ENCODE measurements around the gene ROR1.
"Not testable (repeated sequence)": the region's sequence is repeated elsewhere in the genome, so short reads cannot be mapped to it uniquely, and the experiment has no call there.

Gene ROR1

DNA sequence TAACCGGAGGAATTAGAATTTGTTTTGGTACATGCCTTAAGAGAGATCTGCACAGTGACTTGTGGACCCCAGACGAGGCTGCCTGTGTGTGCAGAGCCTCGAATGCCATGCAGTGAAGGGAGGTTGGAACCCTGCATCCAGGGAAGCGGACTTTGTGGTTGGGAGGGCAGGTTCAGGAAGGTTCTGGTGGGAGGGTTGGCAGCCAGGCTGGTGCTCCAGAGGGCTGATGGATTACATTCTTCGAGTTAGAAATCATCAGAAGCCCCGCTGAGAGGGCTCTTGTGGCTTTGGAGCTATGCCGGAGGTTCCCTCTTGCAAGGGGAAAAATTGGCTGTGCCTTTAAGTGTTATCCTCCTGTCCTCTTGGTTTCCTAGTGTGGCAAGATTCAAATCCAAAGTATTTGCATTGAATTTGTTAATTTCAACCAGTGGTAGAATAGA lies 21.1 kb downstream of the ROR1 start:
- DNase-seq, result no peak

DNA sequence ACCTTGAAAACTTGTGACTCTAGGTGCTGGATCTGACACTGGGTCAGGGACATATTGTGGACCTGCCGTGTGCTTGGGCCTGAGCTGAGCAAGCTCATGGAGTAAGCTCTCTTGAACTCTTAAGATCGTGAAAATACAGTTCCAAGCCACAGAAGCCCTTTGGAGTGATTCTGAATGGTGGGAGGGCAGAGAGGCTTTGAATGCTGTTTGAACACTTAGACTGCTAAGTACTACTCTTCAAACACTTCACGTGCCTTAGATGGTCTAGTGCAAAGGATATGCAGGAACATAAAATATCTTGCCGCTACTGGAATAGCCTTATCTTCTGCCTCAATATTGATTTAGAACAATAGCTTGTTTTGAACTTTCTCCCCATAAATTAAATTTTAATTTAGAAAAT lies 21.6 kb downstream of the ROR1 start:
- DNase-seq, result no peak

DNA sequence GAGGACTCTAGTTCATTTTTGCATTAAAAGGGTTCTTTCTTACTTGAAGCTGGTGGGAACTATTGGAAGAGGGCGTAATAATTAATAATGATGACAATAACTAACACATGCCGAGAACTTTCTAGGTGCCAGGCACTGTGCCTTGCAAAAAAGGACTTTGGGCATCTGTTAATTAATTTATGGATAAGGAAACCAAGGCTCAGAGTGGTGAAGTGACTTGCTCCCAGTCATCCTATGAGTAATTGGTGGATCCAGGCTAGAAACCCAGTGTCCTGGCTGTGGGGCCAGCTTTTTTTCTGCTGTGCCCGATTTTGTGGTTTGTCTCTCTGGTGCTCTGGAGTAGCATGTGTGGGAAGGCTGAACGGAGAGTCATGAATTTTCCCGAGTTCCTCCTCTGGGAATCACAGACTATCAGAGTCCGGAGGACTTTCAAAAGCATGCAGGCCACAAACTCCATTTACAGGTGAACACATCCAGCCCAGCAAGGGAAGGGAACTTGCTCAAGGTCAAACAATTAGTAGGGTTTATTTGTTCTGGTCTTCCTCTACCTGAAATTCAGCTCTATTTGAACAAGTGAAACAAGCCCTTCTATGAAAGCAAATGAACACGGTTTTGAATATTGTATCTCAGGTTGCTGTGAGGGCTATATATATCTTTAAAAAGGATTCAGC lies 23.4 kb downstream of the ROR1 start:
- DNase-seq, result no peak

DNA sequence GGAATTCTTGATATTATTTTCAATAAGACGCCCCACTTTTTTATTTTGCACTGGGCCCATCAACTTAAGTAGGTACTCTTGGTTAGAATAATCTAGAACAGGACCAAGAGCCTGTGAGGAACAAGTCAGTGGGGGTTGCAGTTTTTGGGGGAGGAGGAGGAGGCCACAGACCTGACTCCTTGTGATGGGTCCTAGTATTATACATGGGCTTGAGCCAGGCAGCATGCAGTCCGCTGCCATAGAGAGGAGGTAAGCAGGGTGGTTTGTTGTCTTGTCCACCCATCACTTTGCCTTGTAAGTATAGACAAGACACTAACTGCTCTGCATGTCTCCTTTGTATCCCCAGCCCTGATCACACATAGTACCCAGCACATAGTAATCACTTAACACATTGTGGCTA lies 24.5 kb downstream of the ROR1 start:
- DNase-seq, result no peak

DNA sequence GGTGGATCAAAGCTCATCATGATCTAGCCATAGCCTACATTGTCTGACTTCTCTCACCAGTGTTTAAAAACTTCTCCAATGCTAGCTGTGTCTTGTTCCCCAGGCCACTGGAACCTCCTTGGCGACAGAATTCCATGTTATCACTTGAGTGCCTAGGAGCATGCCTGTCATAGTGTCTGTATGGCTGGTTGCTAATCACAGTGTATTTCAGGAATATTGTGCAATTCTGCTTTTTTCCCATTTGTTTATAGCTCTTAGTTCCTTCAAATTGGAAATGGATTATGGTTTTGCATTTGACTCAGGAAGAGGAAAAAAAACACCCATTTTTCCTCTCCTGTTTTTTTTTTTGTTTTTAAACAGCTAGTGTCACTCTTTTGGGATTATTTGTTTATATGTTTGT lies 25.5 kb downstream of the ROR1 start:
- DNase-seq, result no peak

DNA sequence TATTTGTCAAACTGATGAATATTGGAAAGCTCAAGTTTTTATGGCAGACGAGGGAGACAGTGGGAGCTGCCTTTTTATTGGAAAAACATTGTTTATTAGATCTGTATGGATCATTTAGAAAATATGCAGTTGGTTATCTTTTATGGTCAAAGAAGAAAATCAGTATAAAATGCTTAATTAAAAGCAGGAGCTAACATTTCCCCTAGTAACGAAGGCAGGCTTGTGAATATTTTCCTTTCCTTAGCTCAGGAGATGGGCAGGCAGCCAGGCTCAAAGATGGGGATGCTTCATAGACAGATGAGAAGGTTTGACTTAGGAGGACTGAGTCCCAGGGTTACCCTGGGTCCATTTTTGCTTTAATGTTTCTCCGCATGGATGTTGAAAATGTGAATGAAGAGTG lies 26.0 kb downstream of the ROR1 start:
- DNase-seq, result no peak

DNA sequence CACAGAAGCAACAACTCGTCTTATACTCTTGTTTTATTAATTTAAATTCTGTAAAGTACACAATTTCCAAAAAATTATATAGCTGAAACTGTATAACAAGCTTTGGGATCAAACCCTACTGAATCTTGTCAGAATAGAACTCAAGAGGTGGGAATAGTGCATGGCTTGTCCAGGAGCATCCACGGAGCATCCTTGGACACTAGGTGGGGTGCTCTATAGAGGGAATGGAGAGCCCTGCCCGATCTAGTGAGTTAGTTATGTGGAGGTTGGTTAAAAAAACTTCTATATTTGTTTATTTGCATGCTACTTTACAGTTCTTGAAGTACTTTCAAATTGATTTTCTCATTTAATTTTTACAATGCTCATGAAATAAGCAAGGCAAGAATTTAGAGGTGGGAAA lies 28.3 kb downstream of the ROR1 start:
- no peak for DNase-seq

DNA sequence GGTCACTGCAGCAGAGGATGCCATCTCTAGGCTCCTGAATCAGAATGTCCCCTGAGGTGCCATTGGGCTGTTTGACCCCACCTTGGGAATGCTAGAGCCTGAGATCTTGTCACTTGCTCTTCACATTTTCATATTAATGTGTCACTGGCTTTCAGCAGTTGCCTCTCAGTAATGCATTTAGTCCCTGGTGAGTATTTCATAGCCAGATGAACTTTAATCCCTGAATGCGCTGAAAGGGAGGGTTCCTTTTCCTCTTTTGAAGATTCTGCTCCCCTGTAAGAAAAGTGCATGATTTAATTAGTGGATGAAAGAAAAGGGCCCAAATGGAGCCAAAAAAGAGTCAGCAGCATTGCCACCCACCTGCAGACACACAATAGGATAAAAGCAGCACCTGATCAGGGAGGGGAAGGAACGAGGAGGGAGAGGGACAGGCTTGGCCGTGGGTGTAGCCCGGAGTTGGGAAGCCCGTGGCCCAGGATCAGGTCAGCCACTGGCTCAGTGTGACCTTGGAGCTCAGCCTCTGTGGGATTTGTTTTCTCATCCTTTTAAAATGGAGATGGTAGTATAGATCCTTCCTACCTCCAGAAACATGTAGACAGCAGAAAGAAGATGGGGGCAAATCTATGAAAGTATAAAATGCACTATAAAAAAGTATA lies 31.1 kb downstream of the ROR1 start:
- no peak for DNase-seq

DNA sequence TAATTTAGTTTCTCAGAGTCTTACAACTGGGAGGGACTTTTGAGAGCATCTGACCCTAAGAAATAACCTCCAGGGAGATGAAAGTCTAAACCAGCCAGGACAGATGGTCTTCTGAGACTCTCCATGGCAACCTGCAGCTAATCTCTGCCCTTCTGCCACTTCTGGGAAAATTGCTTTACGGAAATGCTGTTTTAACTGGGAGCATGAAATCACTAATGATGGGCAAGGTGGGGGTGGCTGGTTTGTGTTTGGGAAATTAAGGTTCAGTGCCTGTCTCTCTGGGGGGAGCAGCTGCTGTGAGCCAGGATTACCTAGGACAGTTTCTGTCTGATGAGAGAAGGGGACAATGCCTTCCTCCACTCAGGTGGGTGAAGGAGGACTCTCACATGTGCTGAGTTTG lies 33.2 kb downstream of the ROR1 start:
- no peak for DNase-seq

DNA sequence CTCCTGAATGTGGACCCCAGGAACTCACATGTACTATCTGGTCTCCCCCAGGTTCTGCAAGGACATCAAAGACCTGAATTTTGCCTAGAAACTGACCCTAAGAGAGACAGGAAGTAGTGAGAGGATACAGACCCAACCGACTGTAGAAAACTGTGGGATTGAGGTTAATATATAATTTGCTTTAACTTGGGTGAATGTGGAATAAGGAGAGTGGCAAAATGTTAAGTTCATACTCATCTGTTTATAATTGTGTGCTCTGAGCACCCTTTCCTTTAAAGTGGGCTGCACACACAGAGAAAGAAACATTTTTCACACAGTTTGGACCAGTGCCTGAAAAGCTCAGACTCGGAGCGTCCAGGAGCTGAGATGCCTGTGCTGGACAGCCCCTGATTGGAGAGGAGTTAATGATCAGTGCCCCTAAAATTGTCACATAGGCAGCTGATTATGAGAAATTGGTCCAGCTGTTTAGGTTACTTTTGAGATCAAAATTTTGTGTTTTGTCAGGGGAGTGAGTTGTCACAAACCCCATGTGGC lies 37.2 kb downstream of the ROR1 start:
- DNase-seq, result no peak

DNA sequence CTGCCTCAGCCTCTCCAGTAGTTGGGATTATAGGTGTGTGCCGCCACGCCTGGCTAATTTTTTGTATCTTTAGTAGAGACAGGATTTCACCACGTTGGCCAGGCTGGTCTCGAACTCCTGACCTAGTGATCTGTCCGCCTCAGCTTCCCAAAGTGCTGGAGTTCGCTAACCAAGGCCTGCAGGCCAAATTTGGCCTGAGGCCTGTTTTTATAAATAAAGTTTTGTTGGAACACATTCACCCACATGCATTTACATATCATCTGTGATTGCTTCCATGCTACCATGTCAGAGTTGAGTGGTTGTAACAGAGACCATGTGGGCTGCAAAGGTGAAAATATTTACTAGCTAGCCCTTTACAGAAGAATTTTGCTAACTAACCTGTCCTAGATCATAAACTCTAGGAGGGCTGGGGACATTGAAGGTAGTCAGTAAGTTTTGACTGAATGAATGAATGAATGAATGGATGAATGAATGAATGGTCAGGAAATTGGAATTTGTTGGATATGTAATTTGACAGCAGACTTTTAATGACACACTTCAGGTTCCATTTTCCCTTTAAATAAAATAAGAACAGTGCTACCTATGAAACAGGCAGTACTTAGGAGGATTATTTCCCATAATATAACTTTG lies 38.4 kb downstream of the ROR1 start:
- DNase-seq, result no peak

DNA sequence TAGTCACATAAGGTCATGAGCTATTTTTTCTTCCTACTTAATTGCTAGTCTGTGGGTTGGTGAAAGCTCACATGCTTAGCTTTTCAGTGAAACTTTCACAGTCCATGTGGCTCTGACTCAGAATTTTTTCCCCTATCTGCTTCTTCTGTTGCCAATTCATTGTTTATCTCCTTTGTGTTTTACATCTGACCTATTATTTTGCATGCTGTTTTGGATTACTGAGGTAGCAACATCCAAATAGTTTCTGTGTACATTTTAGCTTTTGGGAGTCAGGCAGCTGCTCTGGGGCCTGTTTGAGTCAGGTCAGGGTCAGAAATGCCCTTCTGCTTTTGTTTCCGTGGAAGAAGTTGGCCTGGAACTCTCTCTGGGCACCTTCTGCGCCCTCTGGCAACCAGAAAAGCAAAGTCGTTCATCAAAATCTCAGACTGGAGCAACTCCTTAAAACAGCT lies 40.0 kb downstream of the ROR1 start:
- peak; percentile 62 to 71 (median 65) for DNase-seq

DNA sequence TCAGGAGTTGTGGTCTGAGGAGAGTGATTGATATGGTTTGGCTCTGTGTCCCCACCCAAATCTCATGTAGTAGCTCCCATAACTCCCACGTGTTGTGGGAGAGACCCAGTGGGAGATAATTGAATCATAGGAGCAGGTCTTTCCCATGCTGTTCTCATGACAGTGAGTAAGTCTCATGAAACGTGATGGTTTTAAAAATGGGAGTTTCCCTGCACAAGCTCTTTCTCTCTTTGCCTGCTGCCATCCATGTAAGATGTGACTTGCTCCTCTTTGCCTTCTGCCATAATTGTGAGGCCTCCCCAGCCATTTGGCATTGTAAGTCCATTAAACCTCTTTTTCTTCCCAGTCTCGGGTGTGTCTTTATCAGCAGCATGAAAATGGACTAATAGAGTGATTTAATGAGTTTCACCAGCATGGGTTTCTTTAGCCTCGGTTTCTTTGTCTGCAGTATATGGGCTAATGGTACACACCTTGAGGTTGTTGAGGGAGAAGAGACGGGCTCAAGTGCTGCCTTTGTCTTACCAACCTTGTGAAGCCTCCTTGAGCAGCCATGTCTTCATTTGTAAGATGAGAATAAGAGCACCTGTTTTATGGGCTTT lies 42.5 kb downstream of the ROR1 start:
- not testable (repeated sequence) for DNase-seq

DNA sequence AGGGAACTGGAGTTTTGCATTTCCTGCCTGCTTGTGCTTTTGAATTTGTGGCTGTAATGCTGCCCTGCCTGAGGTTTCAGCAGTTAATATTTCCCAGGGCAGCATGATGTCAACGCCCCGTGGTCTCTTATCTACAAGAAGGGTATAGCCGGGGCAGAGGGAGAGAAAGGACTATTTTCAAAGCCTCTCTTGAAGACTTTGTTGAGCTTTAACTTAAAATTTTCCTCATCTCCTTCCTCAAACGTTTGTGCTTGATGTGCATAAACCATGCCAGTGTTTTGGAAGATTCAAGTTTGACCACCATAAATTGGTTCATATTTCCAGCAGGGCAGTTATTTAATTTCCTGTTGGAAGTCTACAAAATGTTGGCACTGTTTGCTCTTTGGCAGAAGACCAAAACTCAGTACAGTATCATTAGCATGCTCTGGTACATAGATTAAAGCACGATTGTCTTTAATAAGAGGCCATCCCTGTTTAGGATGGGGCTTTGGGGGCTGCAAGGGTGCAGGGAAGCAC lies 43.4 kb downstream of the ROR1 start:
- DNase-seq, result no peak

DNA sequence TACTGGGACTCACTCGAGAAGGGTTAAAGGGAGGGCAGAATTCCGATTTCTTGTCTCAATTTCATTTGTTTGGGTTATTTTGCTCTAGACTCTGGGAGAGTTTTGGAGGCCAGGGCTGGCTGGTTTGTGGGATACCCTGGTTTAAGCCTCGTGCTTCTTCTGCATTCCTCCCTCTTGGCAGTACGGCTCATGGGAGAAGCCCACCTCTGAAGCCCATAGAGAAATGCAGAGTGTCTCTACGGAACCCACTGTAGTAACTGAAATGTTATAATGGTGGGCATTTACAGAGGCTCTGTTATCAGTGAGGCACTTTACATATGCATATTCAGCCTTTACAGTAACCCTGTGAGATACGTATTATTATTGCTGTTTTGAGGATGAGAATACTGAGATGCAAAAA lies 43.9 kb downstream of the ROR1 start:
- no peak for DNase-seq

DNA sequence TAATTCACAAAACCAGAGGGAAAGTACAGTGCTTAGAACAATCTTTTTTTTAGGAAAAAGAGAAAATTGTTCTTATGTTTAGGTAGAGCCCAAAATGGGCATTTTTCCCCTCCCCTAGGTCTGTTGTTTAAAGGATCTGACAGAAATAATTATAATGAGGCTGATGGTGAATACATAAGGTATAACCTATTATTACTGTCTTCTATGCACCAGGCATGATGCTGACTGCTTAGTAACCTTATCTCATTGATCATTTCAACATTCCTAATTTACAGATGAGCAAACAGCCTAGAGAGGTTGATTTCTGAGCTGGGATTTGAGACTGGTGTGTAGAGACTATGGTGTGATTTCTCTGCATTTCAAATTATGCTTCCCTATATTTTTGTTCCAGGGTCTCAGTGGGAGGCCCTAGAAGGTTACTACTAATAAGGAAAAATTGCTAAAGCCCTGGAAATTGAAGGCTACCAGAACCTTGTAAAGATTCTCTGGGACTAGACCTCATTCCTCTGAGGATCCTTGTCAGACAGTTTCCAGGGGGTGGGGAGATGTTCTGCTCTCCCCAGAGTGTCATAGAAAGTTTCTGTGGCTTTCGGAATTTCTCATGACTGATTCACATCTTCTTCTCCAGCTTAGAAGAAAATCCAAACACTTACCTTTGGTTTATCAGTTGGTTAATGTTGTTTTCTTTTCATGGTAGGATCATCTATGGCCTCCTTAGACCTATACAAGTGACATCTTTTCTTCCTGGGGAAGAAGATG lies 44.9 kb downstream of the ROR1 start:
- DNase-seq, result no peak

DNA sequence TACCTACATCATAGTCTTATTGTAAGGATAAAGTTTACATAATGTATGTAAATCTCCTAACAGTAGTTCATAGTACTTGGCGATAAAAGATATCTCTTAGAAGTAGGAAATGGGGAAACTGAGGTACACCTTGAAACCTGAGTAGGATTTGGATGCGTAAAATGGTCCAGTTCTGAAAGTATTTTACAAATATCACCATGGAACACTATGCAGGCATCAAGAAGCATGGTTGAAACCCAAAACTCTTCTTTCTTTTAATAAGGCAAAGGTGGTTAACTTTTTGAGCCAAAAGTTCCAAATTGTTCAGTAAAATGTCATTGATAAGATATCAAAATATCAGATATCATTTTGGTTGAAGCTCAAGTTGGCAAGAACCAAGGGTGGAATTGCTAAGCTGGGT lies 46.0 kb downstream of the ROR1 start:
- no peak for DNase-seq

DNA sequence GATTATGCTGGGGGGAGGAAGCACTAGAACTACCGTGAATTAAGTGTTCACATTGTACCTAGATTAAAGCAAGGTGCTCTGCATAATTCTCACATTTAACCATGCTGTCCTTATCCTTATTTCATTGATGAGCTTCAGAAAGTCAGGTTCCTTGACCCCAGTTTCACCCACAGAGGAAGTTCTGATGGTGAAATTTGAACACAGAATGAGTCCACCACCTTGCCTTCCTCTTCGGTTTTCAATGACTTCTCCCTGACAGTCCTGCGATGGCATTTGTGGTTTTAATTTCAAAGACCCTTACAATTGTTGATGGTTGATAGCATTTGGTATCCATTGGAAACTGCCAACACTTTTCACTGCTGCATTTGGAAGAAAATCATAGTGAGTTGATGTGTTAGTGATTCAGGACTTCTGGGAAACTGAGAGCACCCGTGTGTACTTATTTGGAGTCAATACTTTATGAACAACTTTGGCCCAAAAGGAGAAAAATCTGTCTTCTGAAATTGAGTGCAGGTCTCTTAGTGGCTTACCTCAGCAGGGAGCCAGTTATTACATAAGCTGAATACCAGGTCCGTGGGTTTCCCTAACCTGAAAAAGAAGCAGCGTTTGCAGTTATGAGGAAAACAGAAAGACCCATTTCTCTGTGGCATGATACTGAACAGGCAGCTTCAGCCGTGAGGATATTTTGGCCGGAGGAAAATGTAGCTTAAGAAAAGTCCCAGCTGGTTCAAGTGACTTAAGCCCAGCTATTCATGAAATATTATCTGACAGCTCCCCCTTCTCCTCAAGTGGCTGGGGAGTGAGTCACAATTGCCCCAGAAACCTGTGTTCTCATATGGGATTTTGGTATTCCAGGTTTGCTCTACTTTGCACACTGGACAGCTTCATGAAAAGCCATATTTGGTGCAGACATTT lies 47.5 kb downstream of the ROR1 start:
- peak; percentile 26 for DNase-seq

DNA sequence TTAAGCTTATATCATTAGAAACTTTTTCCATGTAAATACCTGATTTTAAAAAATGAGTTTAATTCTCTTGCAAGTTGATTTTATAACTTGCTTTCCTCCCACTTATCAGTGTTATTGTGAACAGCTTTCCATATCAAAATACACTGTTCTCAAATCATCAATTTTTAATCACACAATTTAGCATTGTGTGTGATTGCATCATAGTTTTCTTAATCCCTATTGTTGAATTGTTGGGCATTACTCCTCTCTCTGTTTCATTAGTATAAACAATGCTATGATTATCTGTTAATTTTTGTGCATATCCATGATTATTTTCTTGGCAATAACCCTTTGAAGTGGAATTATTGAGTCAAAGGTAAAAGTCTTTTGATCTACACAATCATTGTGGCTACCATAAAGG lies 48.7 kb downstream of the ROR1 start:
- DNase-seq, result no peak

DNA sequence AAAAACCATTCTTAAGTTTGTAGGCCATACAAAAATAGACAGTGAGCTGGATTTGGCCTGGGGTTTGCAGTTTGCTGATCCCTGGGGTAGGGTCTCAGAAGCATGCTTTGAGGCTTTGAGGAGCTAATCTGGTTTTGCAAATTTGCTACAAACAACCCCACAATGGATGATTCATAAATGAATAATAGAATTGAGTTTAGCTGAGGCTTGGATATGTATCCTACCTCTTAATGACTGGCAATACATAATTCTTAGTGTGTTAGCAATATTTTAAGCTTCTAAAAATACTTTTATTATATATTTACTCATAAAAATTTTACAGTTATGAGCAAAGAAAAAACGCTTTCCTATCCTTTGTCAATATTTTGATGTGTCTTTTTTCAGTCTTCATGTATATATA lies 50.6 kb downstream of the ROR1 start:
- no peak for DNase-seq

DNA sequence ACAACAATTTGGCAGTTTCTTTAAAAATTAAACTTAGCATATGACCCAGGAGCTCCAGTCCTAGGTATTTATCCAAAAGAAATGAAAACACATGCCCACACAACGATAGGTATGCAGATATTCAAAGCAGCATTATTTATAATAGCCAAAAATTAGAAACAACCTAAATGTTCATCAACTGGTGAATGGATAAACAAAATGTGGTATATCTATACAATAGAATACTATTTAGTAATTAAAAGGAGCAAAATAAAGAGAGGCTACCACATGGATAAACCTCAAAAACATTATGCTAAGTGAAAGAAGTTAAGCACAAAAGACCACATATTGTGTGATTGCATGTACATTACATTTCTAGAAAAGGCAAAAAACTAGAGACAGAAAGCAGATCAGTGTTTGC lies 51.3 kb downstream of the ROR1 start:
- no peak for DNase-seq
